HG02970 (cell line): ENCODE measurements around the gene TMEM252.

ENCODE experiments used
- ATAC-seq: cut with Tn5 transposase; IDR thresholded peaks from one replicate; pipeline ENCODE4 v1.9.1; 2021; ENCODE audit warnings: mild to moderate bottlenecking, moderate library complexity, moderate number of reproducible peaks; ENCODE audit not compliant: unreplicated experiment, low FRiP score

Gene TMEM252

GRCh38 chr9:68502279-68502678, 38.4 kb downstream of the TMEM252 start:
- no peak for ATAC-seq

- no peak for ATAC-seq
Observed at GRCh38 chr9:68500457-68501381, 40.0 kb downstream of the TMEM252 start.

GRCh38 chr9:68498816-68499215, 41.9 kb downstream of the TMEM252 start:
- ATAC-seq, result no peak

GRCh38 chr9:68497629-68498028, 43.1 kb downstream of the TMEM252 start:
- ATAC-seq, result no peak

- ATAC-seq, result no peak
Observed at GRCh38 chr9:68496356-68496755, 44.3 kb downstream of the TMEM252 start.

GRCh38 chr9:68495247-68495646, 45.4 kb downstream of the TMEM252 start:
- ATAC-seq, result no peak

GRCh38 chr9:68493958-68494577, 46.6 kb downstream of the TMEM252 start:
- no peak for ATAC-seq

GRCh38 chr9:68493541-68493940, 47.1 kb downstream of the TMEM252 start:
- ATAC-seq, result no peak

- ATAC-seq, result no peak
Observed at GRCh38 chr9:68492806-68493205, 47.9 kb downstream of the TMEM252 start.

GRCh38 chr9:68489646-68490045, 51.0 kb downstream of the TMEM252 start:
- no peak for ATAC-seq

- ATAC-seq, result no peak
Observed at GRCh38 chr9:68488126-68488525, 52.6 kb downstream of the TMEM252 start.
